Loucy (cell line): ENCODE data around the gene DNASE1.

ENCODE experiments used
- CTCF ChIP-seq: fragments of 200-600 bp; sonication (generic); conservative IDR thresholded peaks from 2 replicates; pipeline ENCODE4 v1.5.1; 2014; ENCODE audit warnings: mild to moderate bottlenecking, antibody characterized with exemption, low read length
- EZH2phosphoT487 ChIP-seq: fragments of 200-600 bp; IDR thresholded peaks from 2 replicates; pipeline ENCODE4 v1.6.1; 2018; ENCODE audit warnings: antibody characterized with exemption, mild to moderate bottlenecking, moderate library complexity, borderline replicate concordance

GRCh38 chr16:3706253-3707012 is 51.9 kb downstream of the DNASE1 start:
- TF ChIP-seq CTCF = no peak
- TF ChIP-seq EZH2phosphoT487 = no peak
